Measurements from ENCODE around the gene AHDC1. TPM values are rescaled to one million over a fixed set of nuclear protein-coding genes. Genes with fewer than 3 reads are reported as not detected.

Gene AHDC1
- polyA plus RNA-seq, 1 donor from 2014 or later = 5.3 TPM

GRCh38 chr1:27513958-27514357, 90.0 kb downstream of the AHDC1 start:
- H2AFZ ChIP-seq (ENCODE audit: low read depth, low read length) = no peak overlapping the region
- H3K9me3 ChIP-seq (ENCODE audit: low read length) = no peaks in the 10 kb centered on the region

DNA sequence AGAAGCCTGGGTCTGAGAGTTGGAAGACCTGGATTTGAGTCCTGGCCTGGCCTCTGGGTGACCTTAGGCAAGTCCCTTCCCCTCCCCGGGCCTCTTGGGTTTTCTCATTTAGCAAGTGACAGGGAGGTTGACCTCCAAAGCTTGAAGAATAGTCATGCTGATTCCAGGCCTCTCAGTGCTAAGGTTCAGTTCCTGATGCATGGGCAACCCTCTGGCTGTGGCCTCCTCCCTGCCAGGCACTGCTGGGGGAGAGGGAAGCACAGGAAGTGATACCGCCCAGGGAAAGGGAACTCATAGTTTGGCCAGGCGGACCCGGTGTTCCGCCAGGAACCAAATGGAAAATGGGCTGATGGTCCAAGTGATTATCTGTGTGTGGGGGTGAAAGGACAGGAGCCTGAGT, 90.4 kb downstream of the AHDC1 start:
- no peak overlapping the region for H3K4me3 ChIP-seq (ENCODE audit: low read length)
- no peaks in the 10 kb centered on the region for H3K9me3 ChIP-seq (ENCODE audit: low read length)
- H3K27me3 ChIP-seq (ENCODE audit: insufficient read depth, low read depth, low read length) = no peaks in the 10 kb centered on the region
- no peak overlapping the region for H2AFZ ChIP-seq (ENCODE audit: low read depth, low read length)
- H3K79me2 ChIP-seq (replicated peaks; ENCODE audit: insufficient read depth, low read length) = no peaks in the 10 kb centered on the region
- no peak for TF ChIP-seq TAF1 (IDR thresholded peaks at IDR 0.05; ENCODE audit: low read depth)
- no peak for TF ChIP-seq SMC3 (conservative IDR thresholded peaks at IDR 0.05; ENCODE audit: poor library complexity)
- TF ChIP-seq POLR2AphosphoS5 (IDR thresholded peaks at IDR 0.05) = no peak
- TF ChIP-seq RAD21 (conservative IDR thresholded peaks at IDR 0.05) = no peak
- TF ChIP-seq EZH2 (IDR thresholded peaks at IDR 0.05; ENCODE audit: borderline replicate concordance, insufficient read depth, low read length, poor library complexity, severe bottlenecking) = no peak
- TF ChIP-seq EP300 (conservative IDR thresholded peaks at IDR 0.05; ENCODE audit: poor library complexity, severe bottlenecking) = no peak
- no peak for TF ChIP-seq MXI1 (conservative IDR thresholded peaks at IDR 0.05; ENCODE audit: poor library complexity, severe bottlenecking)
- no peak for TF ChIP-seq REST (IDR thresholded peaks at IDR 0.05; ENCODE audit: borderline replicate concordance)
- H4K20me1 ChIP-seq (ENCODE audit: insufficient read depth) = no peaks in the 10 kb centered on the region
- H3K9me2 ChIP-seq (ENCODE audit: insufficient read depth, low read length) = no peaks in the 10 kb centered on the region
- H3K27ac ChIP-seq (ENCODE audit: low read length) = no peak overlapping the region
- no peaks in the 10 kb centered on the region for H3F3A ChIP-seq (ENCODE audit: insufficient read depth, low read length, poor library complexity, severe bottlenecking)
- H3K36me3 ChIP-seq (ENCODE audit: insufficient read depth, low read length) = no peaks in the 10 kb centered on the region
- H3K9ac ChIP-seq (ENCODE audit: low read length) = no peak overlapping the region
- H3K4me2 ChIP-seq (ENCODE audit: low read length) = no peak overlapping the region

More at GRCh38 chr1:27513958-27514357, 90.0 kb downstream of the AHDC1 start:
- Histone ChIP-seq H3K79me2 (replicated peaks; ENCODE audit: insufficient read depth, low read length) (no peaks in the 10 kb centered on the region), H3K36me3 (ENCODE audit: insufficient read depth, low read length) (no peaks in the 10 kb centered on the region), H3K27me3 (ENCODE audit: insufficient read depth, low read depth, low read length) (no peaks in the 10 kb centered on the region), H3K4me2 (ENCODE audit: low read length) (no peak overlapping the region), H4K20me1 (ENCODE audit: insufficient read depth) (no peaks in the 10 kb centered on the region), H3K27ac (ENCODE audit: low read length) (no peak overlapping the region), H3K4me3 (ENCODE audit: low read length) (no peak overlapping the region), H3K9ac (ENCODE audit: low read length) (no peak overlapping the region), H3K9me2 (ENCODE audit: insufficient read depth, low read length) (no peaks in the 10 kb centered on the region), H3F3A (ENCODE audit: insufficient read depth, low read length, poor library complexity, severe bottlenecking) (no peaks in the 10 kb centered on the region)
- TF ChIP-seq EP300 (conservative IDR thresholded peaks at IDR 0.05; ENCODE audit: poor library complexity, severe bottlenecking) = no peak
- no peak for TF ChIP-seq RAD21 (conservative IDR thresholded peaks at IDR 0.05)
- TF ChIP-seq SMC3 (conservative IDR thresholded peaks at IDR 0.05; ENCODE audit: poor library complexity) = no peak
- TF ChIP-seq POLR2AphosphoS5 (IDR thresholded peaks at IDR 0.05) = no peak
- no peak for TF ChIP-seq CTCF (IDR thresholded peaks at IDR 0.05; ENCODE audit: poor library complexity, severe bottlenecking)

All from neural cell (in vitro differentiated cells).